ENCODE data around the gene PFDN5. TPM values are rescaled to one million over a fixed set of nuclear protein-coding genes. Genes with fewer than 3 reads are reported as not detected.

PFDN5 gene
- total RNA-seq, 1 donor from 2014 or later = 425 TPM

GRCh38 chr12:53343969-53344368 is 48.6 kb downstream of the PFDN5 start:
- H3K36me3 ChIP-seq = no peaks in the 10 kb centered on the region
- no peak overlapping the region for H3K9ac ChIP-seq
- H4K20me1 ChIP-seq (ENCODE audit: low read depth) = no peaks in the 10 kb centered on the region
- peaks cover 8% of the 10 kb centered on the region for H3K4me1 ChIP-seq
- no peaks in the 10 kb centered on the region for H3K79me2 ChIP-seq (ENCODE audit: low read depth)
- H3K9me3 Mint-ChIP-seq = no peaks in the 10 kb centered on the region
- peaks cover 18% of the 10 kb centered on the region for H3K27me3 Mint-ChIP-seq (ENCODE audit: insufficient read depth, low read depth)
- H3K4me3 ChIP-seq = peak overlapping the region; percentile 71
- no peak overlapping the region for H3K27ac ChIP-seq
- no peak for DNase-seq (ENCODE audit: low spot score)
- TF ChIP-seq CTCF (IDR thresholded peaks at IDR 0.05) = no peak
- TF ChIP-seq EZH2 (IDR thresholded peaks at IDR 0.05) = no peak
- no peak for TF ChIP-seq EZH2phosphoT487 (IDR thresholded peaks at IDR 0.05)
- peak overlapping the region; percentile 97 for H3K4me2 ChIP-seq
- peak overlapping the region; percentile 80 for H3K4me3 Mint-ChIP-seq
- peaks cover 23% of the 10 kb centered on the region for H3F3A ChIP-seq (ENCODE audit: low read depth)
- no peaks in the 10 kb centered on the region for H3K36me3 Mint-ChIP-seq
- H3K27ac Mint-ChIP-seq = no peak overlapping the region
- peaks cover 25% of the 10 kb centered on the region for H3K4me1 Mint-ChIP-seq
- no peak overlapping the region for H2AFZ ChIP-seq (replicated peaks)
- H3K27me3 ChIP-seq = peaks cover 6% of the 10 kb centered on the region
- no peaks in the 10 kb centered on the region for H3K9me3 ChIP-seq (ENCODE audit: low read depth)

- H3K27ac ChIP-seq = no peak overlapping the region
- H3K9ac ChIP-seq = no peak overlapping the region
- no peaks in the 10 kb centered on the region for H3K79me2 ChIP-seq (ENCODE audit: low read depth)
- H2AFZ ChIP-seq (replicated peaks) = peak overlapping the region; percentile 83
- TF ChIP-seq CTCF (IDR thresholded peaks at IDR 0.05) (no peak), EZH2 (IDR thresholded peaks at IDR 0.05) (no peak), EZH2phosphoT487 (IDR thresholded peaks at IDR 0.05) (no peak)
- H3F3A ChIP-seq (ENCODE audit: low read depth) = peaks cover 23% of the 10 kb centered on the region
- H4K20me1 ChIP-seq (ENCODE audit: low read depth) = no peaks in the 10 kb centered on the region
- no peaks in the 10 kb centered on the region for H3K9me3 Mint-ChIP-seq
- peaks cover 6% of the 10 kb centered on the region for H3K27me3 ChIP-seq
- H3K36me3 ChIP-seq = no peaks in the 10 kb centered on the region
- H3K27ac Mint-ChIP-seq = no peak overlapping the region
- peaks cover 18% of the 10 kb centered on the region for H3K27me3 Mint-ChIP-seq (ENCODE audit: insufficient read depth, low read depth)
- peaks cover 25% of the 10 kb centered on the region for H3K4me1 Mint-ChIP-seq
- DNase-seq (ENCODE audit: low spot score) = no peak
- H3K4me3 ChIP-seq = peak overlapping the region; percentile 71
- peak overlapping the region; percentile 80 for H3K4me3 Mint-ChIP-seq
- H3K4me2 ChIP-seq = peak overlapping the region; percentile 97
- peaks cover 8% of the 10 kb centered on the region for H3K4me1 ChIP-seq
- H3K36me3 Mint-ChIP-seq = no peaks in the 10 kb centered on the region
- no peaks in the 10 kb centered on the region for H3K9me3 ChIP-seq (ENCODE audit: low read depth)
Measured at GRCh38 chr12:53344487-53344823, 49.1 kb downstream of the PFDN5 start.

GRCh38 chr12:53344824-53345485 is 49.6 kb downstream of the PFDN5 start:
- H3K9me3 ChIP-seq (ENCODE audit: low read depth) = no peaks in the 10 kb centered on the region
- Mint-ChIP-seq H3K27me3 (ENCODE audit: insufficient read depth, low read depth) (peaks cover 18% of the 10 kb centered on the region), H3K4me3 (peak overlapping the region; percentile 97), H3K9me3 (no peaks in the 10 kb centered on the region), H3K27ac (peak overlapping the region; percentile 95), H3K4me1 (peaks cover 25% of the 10 kb centered on the region), H3K36me3 (no peaks in the 10 kb centered on the region)
- H3K4me3 ChIP-seq = peak overlapping the region; percentile 71
- no peaks in the 10 kb centered on the region for H4K20me1 ChIP-seq (ENCODE audit: low read depth)
- no peaks in the 10 kb centered on the region for H3K36me3 ChIP-seq
- TF ChIP-seq CTCF (IDR thresholded peaks at IDR 0.05) (peak; percentile 42), EZH2phosphoT487 (IDR thresholded peaks at IDR 0.05) (no peak)
- no peak overlapping the region for H3K27ac ChIP-seq
- H3F3A ChIP-seq (ENCODE audit: low read depth) = peaks cover 23% of the 10 kb centered on the region
- peak overlapping the region; percentile 97 for H3K4me2 ChIP-seq
- H3K79me2 ChIP-seq (ENCODE audit: low read depth) = no peaks in the 10 kb centered on the region
- H2AFZ ChIP-seq (replicated peaks) = peak overlapping the region; percentile 92
- peak; percentile 86 for DNase-seq (ENCODE audit: low spot score)
- H3K27me3 ChIP-seq = peaks cover 6% of the 10 kb centered on the region
- no peak overlapping the region for H3K9ac ChIP-seq
- H3K4me1 ChIP-seq = peaks cover 8% of the 10 kb centered on the region

All from neural progenitor cell (in vitro differentiated cells).